Activated CD8-positive, alpha-beta T cell treated with anti-CD3 and anti-CD28 coated beads for 36 hours (primary cell): Measurements from ENCODE around the gene CRB1. TPM values are rescaled to one million over a fixed set of nuclear protein-coding genes. Genes with fewer than 3 reads are reported as not detected.
A peak's percentile ranks its signal among the peaks of the same experiment; 100 is the strongest.

Source experiments
- ATAC-seq: fragments of 200-7000 bp; cut with Tn5 transposase; one replicate; pipeline ENCODE4 v1.10.0; 2021; ENCODE audit warnings: mild to moderate bottlenecking, moderate library complexity
- CTCF ChIA-PET: fragments of 350-600 bp; sonication (Branson Sonifier 250); formaldehyde crosslinking; loops from one replicate; lab custom pipeline; 2021; ENCODE audit warnings: antibody characterized with exemption; lab: Charles Lee
- POLR2A ChIA-PET: fragments of 350-600 bp; sonication (Branson Sonifier 250); formaldehyde crosslinking; loops from one replicate; lab custom pipeline; 2021; ENCODE audit warnings: antibody characterized with exemption; lab: Charles Lee
- DNase-seq: peaks from one replicate; pipeline ENCODE4 v3.0.0-alpha.2; 2020
- H3K27ac Mint-ChIP-seq: one replicate; pipeline ENCODE4 v1.8.0; 2021; ENCODE audit warnings: mild to moderate bottlenecking, mixed read lengths
- H3K27me3 Mint-ChIP-seq: one replicate; pipeline ENCODE4 v1.8.0; 2021; ENCODE audit warnings: mixed read lengths
- H3K36me3 Mint-ChIP-seq: one replicate; pipeline ENCODE4 v1.8.0; 2021; ENCODE audit warnings: low read depth, mixed read lengths
- H3K4me1 Mint-ChIP-seq: one replicate; pipeline ENCODE4 v1.8.0; 2021; ENCODE audit warnings: low read depth, mixed read lengths
- H3K4me3 Mint-ChIP-seq: one replicate; pipeline ENCODE4 v1.8.0; 2021; ENCODE audit warnings: mild to moderate bottlenecking, moderate library complexity, mixed read lengths
- H3K9me3 Mint-ChIP-seq: one replicate; pipeline ENCODE4 v1.8.0; 2021; ENCODE audit warnings: mixed read lengths
- intact Hi-C: fragments of 100-400 bp; cut with micrococcal nuclease; formaldehyde crosslinking; loops from one replicate; pipeline ENCODE4 v1.10.0; 2022
- total RNA-seq, 2 experiments: library from RNA; stranded (reverse); gene quantifications; one replicate each; pipeline ENCODE4 v1.2.3, GENCODE V29; 2021
- TF ChIP-seq, protein P1 (sequence below): fragments of 200-600 bp; IDR thresholded peaks from one replicate; pipeline ENCODE4 v1.8.0; 2022; ENCODE audit warnings: antibody characterized with exemption, mild to moderate bottlenecking

The CRB1 gene
- total RNA-seq, 2 experiments from 2014 or later = not detected

DNA sequence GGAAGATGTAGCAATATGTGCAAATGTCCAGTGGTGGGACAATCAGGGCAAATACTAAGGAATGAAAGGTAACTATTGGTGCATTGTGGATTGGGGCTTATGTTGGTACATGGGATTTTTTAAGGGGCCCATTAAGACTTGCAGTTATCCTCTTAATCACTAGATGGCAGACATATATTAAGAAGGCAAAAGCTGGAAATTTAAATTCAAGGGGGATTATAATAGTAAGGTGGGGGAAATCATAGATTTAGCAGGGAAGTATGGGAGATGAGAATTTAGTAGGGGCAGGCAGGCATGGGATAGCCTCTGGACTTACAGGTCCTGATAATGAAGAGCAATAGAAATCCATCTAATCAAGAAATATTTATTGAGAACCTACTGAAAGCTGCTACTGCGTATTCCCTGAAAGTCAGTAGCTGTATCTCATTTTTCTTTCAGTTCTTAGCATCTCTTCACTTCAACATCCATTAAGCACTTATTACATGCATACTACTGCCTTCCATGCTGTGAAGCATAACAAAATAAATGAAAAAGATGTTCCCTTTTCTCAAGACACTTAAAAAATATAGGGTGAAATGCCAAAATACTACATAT lies 251.8 kb downstream of the CRB1 start:
- H3K4me3 Mint-ChIP-seq = no peak overlapping the region
- H3K36me3 Mint-ChIP-seq = no peaks in the 10 kb centered on the region
- intact Hi-C loops = loop anchor here (5.0 kb wide), 2 partner anchors 347 to 397 kb away; partner anchors contain the start of gene LHX9
- no peaks in the 10 kb centered on the region for H3K9me3 Mint-ChIP-seq
- TF ChIP-seq, protein P1, sequence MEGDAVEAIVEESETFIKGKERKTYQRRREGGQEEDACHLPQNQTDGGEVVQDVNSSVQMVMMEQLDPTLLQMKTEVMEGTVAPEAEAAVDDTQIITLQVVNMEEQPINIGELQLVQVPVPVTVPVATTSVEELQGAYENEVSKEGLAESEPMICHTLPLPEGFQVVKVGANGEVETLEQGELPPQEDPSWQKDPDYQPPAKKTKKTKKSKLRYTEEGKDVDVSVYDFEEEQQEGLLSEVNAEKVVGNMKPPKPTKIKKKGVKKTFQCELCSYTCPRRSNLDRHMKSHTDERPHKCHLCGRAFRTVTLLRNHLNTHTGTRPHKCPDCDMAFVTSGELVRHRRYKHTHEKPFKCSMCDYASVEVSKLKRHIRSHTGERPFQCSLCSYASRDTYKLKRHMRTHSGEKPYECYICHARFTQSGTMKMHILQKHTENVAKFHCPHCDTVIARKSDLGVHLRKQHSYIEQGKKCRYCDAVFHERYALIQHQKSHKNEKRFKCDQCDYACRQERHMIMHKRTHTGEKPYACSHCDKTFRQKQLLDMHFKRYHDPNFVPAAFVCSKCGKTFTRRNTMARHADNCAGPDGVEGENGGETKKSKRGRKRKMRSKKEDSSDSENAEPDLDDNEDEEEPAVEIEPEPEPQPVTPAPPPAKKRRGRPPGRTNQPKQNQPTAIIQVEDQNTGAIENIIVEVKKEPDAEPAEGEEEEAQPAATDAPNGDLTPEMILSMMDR = peak; percentile 34
- DNase-seq (no peak), ATAC-seq (peak; percentile 55)
- ChIA-PET CTCF (interaction anchor here (0.7 to 2.0 kb wide), 22 partner anchors 10 to 409 kb away, joined by 3 to 8 read pairs (median 4); partner anchors contain the start of gene C1orf53), POLR2A (no interaction called here)
- no peak overlapping the region for H3K27ac Mint-ChIP-seq
- peaks cover 6% of the 10 kb centered on the region for H3K4me1 Mint-ChIP-seq
- H3K27me3 Mint-ChIP-seq = no peaks in the 10 kb centered on the region

DNA sequence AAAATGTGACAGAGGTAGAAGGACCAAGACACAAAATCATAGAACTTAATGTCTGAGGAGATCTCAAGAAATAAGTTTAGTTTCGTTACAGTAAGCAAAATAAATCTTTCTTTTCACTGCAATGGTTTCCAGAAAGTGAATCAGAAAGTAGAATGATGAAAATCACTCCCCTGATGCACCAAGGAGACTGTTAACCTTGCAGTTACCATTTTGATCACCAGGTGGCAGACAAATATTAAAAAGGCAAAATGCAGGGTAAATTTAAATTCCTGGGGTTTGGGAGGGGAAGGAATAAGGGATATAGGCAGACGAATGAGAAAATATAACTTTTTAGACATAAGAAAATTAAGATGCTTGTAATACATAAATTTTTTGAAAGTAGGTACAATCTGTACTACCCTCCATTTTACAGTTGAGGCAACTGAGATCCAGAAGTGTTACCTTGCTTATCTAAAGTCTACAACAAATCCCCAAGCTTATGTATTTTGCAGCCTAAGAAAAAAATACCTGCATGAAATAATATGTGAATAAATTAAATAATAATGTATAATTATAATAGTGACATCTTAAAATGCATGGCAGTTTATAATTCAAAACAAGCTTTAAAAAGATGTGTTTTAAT lies 253.2 kb downstream of the CRB1 start:
- H3K36me3 Mint-ChIP-seq = no peaks in the 10 kb centered on the region
- CTCF ChIA-PET = interaction anchor here (0.5 to 2.2 kb wide), 24 partner anchors 9 to 684 kb away, joined by 3 to 24 read pairs (median 4); partner anchors contain the start of gene LHX9
- H3K27ac Mint-ChIP-seq = no peak overlapping the region
- TF ChIP-seq, protein P1 = peak; percentile 81
- POLR2A ChIA-PET = no interaction called here
- peaks cover 6% of the 10 kb centered on the region for H3K4me1 Mint-ChIP-seq
- DNase-seq = peak; percentile 26
- no peaks in the 10 kb centered on the region for H3K27me3 Mint-ChIP-seq
- intact Hi-C loops = loop anchor here (5.0 kb wide), 2 partner anchors 346 to 396 kb away; partner anchors contain the start of gene LHX9
- H3K9me3 Mint-ChIP-seq = no peaks in the 10 kb centered on the region
- peak; percentile 79 for ATAC-seq
- H3K4me3 Mint-ChIP-seq = no peak overlapping the region

DNA sequence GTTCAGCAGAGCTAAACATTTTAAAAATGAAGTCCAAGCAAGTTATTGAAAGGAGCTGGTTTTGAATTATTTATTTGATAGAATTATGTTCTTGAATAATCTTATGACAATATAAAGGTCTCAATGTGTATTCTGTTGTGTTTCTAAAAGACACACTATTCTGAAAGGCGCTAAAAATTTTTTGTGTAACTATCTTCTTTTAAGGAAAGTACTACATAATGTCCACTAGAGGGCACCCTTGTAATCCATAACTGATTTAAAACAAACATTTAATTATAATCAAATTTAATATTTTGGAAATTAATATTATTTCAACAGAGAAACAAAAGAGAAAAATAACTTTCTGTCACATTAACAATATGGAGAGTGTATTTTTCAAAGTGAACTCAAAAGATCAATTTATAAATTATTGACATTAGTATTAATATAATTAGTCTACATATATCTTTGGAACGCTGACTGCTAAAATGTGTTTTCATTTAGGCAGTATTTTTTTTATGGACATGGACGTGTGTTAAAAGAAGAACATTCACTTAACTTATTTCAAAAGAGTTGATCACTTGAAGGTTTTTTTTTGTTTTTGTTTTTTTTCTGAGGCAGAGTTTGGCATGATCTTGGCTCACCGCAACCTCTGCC lies 258.8 kb downstream of the CRB1 start:
- Mint-ChIP-seq H3K4me3 (no peak overlapping the region), H3K9me3 (no peaks in the 10 kb centered on the region), H3K4me1 (no peaks in the 10 kb centered on the region), H3K36me3 (no peaks in the 10 kb centered on the region), H3K27me3 (no peaks in the 10 kb centered on the region), H3K27ac (no peak overlapping the region)
- ChIA-PET POLR2A (no interaction called here), CTCF (interaction anchor here (0.7 to 2.4 kb wide), 10 partner anchors 8 to 545 kb away, joined by 3 to 14 read pairs (median 5); no protein-coding TSS in a partner anchor)
- intact Hi-C loops = no loop called here
- TF ChIP-seq, protein P1 = peak; percentile 87
- DNase-seq = no peak
- no peak for ATAC-seq

Other genes with a start within 250 kb of the CRB1 start
- gene F13B, start 201.0 kb upstream of the CRB1 start, total RNA-seq = not detected
- 10 to 100 TPM; 37.1 to 37.3 TPM for gene ASPM, start 121.6 kb upstream of the CRB1 start, total RNA-seq
- 1 to 10 TPM; 5.4 to 5.5 TPM for gene ZBTB41, start 67.0 kb upstream of the CRB1 start, total RNA-seq